Activated CD4-positive, alpha-beta T cell treated with anti-CD3 and anti-CD28 coated beads, Interleukin-2, amount 50 U/mL, for 48 hours (primary cell): ENCODE data around the gene COL13A1.

Experiments
- DNase-seq, 2 experiments: peaks; one replicate each; pipeline ENCODE4 v3.0.0-alpha.2; 2020

The COL13A1 gene

GRCh38 chr10:69869291-69869961 lies 67.7 kb downstream of the COL13A1 start:
- no peak for DNase-seq

- no peak for DNase-seq
Measured at GRCh38 chr10:69870591-69870990, 68.9 kb downstream of the COL13A1 start.

- DNase-seq = no peak
Measured at GRCh38 chr10:69871074-69871473, 69.4 kb downstream of the COL13A1 start.

GRCh38 chr10:69872323-69872722 lies 70.6 kb downstream of the COL13A1 start:
- DNase-seq = no peak

- no peak for DNase-seq
Measured at GRCh38 chr10:69873135-69873639, 71.5 kb downstream of the COL13A1 start.

- DNase-seq = no peak
Measured at GRCh38 chr10:69874449-69874848, 72.7 kb downstream of the COL13A1 start.

GRCh38 chr10:69875856-69876255 lies 74.2 kb downstream of the COL13A1 start:
- DNase-seq = no peak

- no peak for DNase-seq
Measured at GRCh38 chr10:69876286-69876685, 74.6 kb downstream of the COL13A1 start.

- DNase-seq = no peak
Measured at GRCh38 chr10:69876931-69877330, 75.2 kb downstream of the COL13A1 start.

GRCh38 chr10:69878038-69878437 lies 76.3 kb downstream of the COL13A1 start:
- no peak for DNase-seq

- DNase-seq = no peak
Measured at GRCh38 chr10:69878951-69879350, 77.2 kb downstream of the COL13A1 start.

GRCh38 chr10:69879634-69880257 lies 78.0 kb downstream of the COL13A1 start:
- no peak for DNase-seq

- no peak for DNase-seq
Measured at GRCh38 chr10:69880301-69881081, 78.8 kb downstream of the COL13A1 start.

GRCh38 chr10:69881202-69881601 lies 79.5 kb downstream of the COL13A1 start:
- no peak for DNase-seq

- DNase-seq = no peak
Measured at GRCh38 chr10:69883310-69884023, 81.8 kb downstream of the COL13A1 start.

- no peak for DNase-seq
Measured at GRCh38 chr10:69884024-69884367, 82.3 kb downstream of the COL13A1 start.

- no peak for DNase-seq
Measured at GRCh38 chr10:69884686-69885085, 83.0 kb downstream of the COL13A1 start.

- no peak for DNase-seq
Measured at GRCh38 chr10:69885379-69886013, 83.8 kb downstream of the COL13A1 start.

- no peak for DNase-seq
Measured at GRCh38 chr10:69888882-69889584, 87.3 kb downstream of the COL13A1 start.

- no peak for DNase-seq
Measured at GRCh38 chr10:69890065-69890847, 88.5 kb downstream of the COL13A1 start.

- no peak for DNase-seq
Measured at GRCh38 chr10:69891057-69891617, 89.4 kb downstream of the COL13A1 start.
